HG03378 (cell line): ENCODE results near the gene COX5A.

Experiments used
- ATAC-seq: cut with Tn5 transposase; IDR thresholded peaks from one replicate; pipeline ENCODE4 v1.9.1; 2021; ENCODE audit warnings: mild to moderate bottlenecking, moderate library complexity; ENCODE audit not compliant: unreplicated experiment

The COX5A gene

GRCh38 chr15:74873036-74873755 is 64.7 kb downstream of the COX5A start, which contains the start of gene SCAMP2:
TSS of gene SCAMP2 (minus strand) at chr15:74873365. CDS start at chr15:74873255, 110 bp downstream.
- ATAC-seq, result peak; percentile 75

- no peak for ATAC-seq
Measured at GRCh38 chr15:74872702-74873035, 65.2 kb downstream of the COX5A start.

GRCh38 chr15:74870436-74871215 is 67.2 kb downstream of the COX5A start:
- ATAC-seq, result no peak
